Tibial nerve (tissue), 4 donors: ENCODE data around the gene NT5DC2. TPM values are rescaled to one million over a fixed set of nuclear protein-coding genes. Genes with fewer than 3 reads are reported as not detected.

ENCODE experiments used
- DNase-seq, 2 donors: peaks; one replicate each; pipeline ENCODE4 v3.0.0-alpha.2; 2019; ENCODE audit warnings: low spot score in 2 of 2
- H3K27ac ChIP-seq, 4 donors: fragments of 200-600 bp; sonication (generic) in 3 of 4; one replicate each; pipeline ENCODE4 v1.5.1; 2017 to 2019; ENCODE audit warnings: mild to moderate bottlenecking in 1 of 4
- H3K27me3 ChIP-seq, 2 donors: fragments of 200-600 bp; sonication (generic) in 1 of 2; one replicate each; pipeline versions ENCODE4 v1.5.1 to v1.6.0; 2017 to 2019
- H3K36me3 ChIP-seq, 3 donors: fragments of 200-600 bp; sonication (generic); one replicate each; pipeline ENCODE4 v1.5.1; 2018 to 2019
- H3K4me1 ChIP-seq, 4 donors: fragments of 200-600 bp; sonication (generic) in 3 of 4; one replicate each; pipeline ENCODE4 v1.5.1; 2017 to 2019
- H3K4me3 ChIP-seq, 4 donors: fragments of 200-600 bp; sonication (generic) in 3 of 4; one replicate each; pipeline ENCODE4 v1.5.1; 2017 to 2019; ENCODE audit warnings: mild to moderate bottlenecking in 1 of 4, moderate library complexity in 1 of 4
- H3K9me3 ChIP-seq, 4 donors: fragments of 200-600 bp; sonication (generic) in 3 of 4; one replicate each; pipeline ENCODE4 v1.5.1; 2017 to 2019
- CTCF ChIP-seq, 5 experiments: fragments of 200-600 bp in 3 of 5; fragments of 450-650 bp in 2 of 5; sonication (generic) in 3 of 5; IDR thresholded peaks; one replicate each; pipeline ENCODE4 v1.5.1; 2016 to 2019; ENCODE audit warnings: antibody characterized with exemption in 5 of 5, mild to moderate bottlenecking in 3 of 5, moderate library complexity in 2 of 5
- EP300 ChIP-seq, 2 donors: sonication (generic); formaldehyde crosslinking; IDR thresholded peaks; one replicate each; pipeline ENCODE4 v1.6.1; 2017; ENCODE audit warnings: antibody characterized with exemption in 2 of 2, mild to moderate bottlenecking in 1 of 2
- POLR2A ChIP-seq, 2 donors: fragments of 450-650 bp; IDR thresholded peaks; one replicate each; pipeline ENCODE4 v1.6.1; 2017; ENCODE audit warnings: antibody characterized with exemption in 2 of 2, mild to moderate bottlenecking in 2 of 2, moderate library complexity in 2 of 2
- WGBS, 2 donors: methylation state at CpG; one replicate each; pipeline ENCODE4 v1.1.5; 2018; 5-methylcytosine and 5-hydroxymethylcytosine counted together
- total RNA-seq, 4 donors: library from RNA; depleted of rRNA; stranded (reverse); fragments of >200 nt; gene quantifications; one replicate each; pipeline ENCODE4 v1.1.0, GENCODE V29; 2016

Gene NT5DC2
- total RNA-seq, 4 donors from 2014 or later, result 71.1 to 133 (median 94.2) TPM

- TF ChIP-seq CTCF (IDR thresholded peaks at IDR 0.05), result no peak
- no peak for TF ChIP-seq POLR2A (IDR thresholded peaks at IDR 0.05)
- TF ChIP-seq EP300 (IDR thresholded peaks at IDR 0.05), result no peak
- 79 to 92% methylated on average over 7 of the region's 7 CpGs for WGBS, 2 donors
- no peaks in the 10 kb centered on the region for H3K9me3 ChIP-seq
- peak overlapping the region in 2 of 4 donors; percentile 12 to 71 for H3K27ac ChIP-seq
- no peaks in the 10 kb centered on the region for H3K27me3 ChIP-seq
- H3K4me3 ChIP-seq, result no peak overlapping the region
- peaks cover 9 to 60% (median 36%) of the 10 kb centered on the region in 3 donors for H3K36me3 ChIP-seq
- peaks cover 0 to 88% (median 18%) of the 10 kb centered on the region in 4 donors for H3K4me1 ChIP-seq
- peak in 1 of 2 donors; percentile 30 for DNase-seq
Observed at GRCh38 chr3:52493232-52494017, 40.2 kb downstream of the NT5DC2 start.

GRCh38 chr3:52492059-52492458 is 41.6 kb downstream of the NT5DC2 start:
- no peak for DNase-seq
- Histone ChIP-seq H3K36me3 (peaks cover 9 to 74% (median 44%) of the 10 kb centered on the region in 3 donors), H3K4me1 (peaks cover 0 to 82% (median 18%) of the 10 kb centered on the region in 4 donors), H3K27ac (peak overlapping the region in 3 of 4 donors; percentile 47 to 67 (median 65)), H3K4me3 (no peak overlapping the region), H3K9me3 (no peaks in the 10 kb centered on the region), H3K27me3 (no peaks in the 10 kb centered on the region)
- no peak for TF ChIP-seq CTCF (IDR thresholded peaks at IDR 0.05)
- no peak for TF ChIP-seq EP300 (IDR thresholded peaks at IDR 0.05)
- TF ChIP-seq POLR2A (IDR thresholded peaks at IDR 0.05), result no peak
- 87% methylated on average over 18 of the region's 21 CpGs for WGBS, 2 donors

- Histone ChIP-seq H3K4me1 (peaks cover 0 to 75% (median 14%) of the 10 kb centered on the region in 4 donors), H3K36me3 (peaks cover 9 to 84% (median 44%) of the 10 kb centered on the region in 3 donors), H3K4me3 (no peak overlapping the region), H3K27me3 (no peaks in the 10 kb centered on the region), H3K9me3 (no peaks in the 10 kb centered on the region), H3K27ac (peak overlapping the region in 3 of 4 donors; percentile 47 to 71 (median 65))
- DNase-seq, result no peak
- no peak for TF ChIP-seq POLR2A (IDR thresholded peaks at IDR 0.05)
- peak in 1 of 2 donors; percentile 40 for TF ChIP-seq EP300 (IDR thresholded peaks at IDR 0.05)
- 72 to 82% methylated on average over 18 to 21 of the region's 23 CpGs for WGBS, 2 donors
Observed at GRCh38 chr3:52490939-52491526, 42.6 kb downstream of the NT5DC2 start.

- TF ChIP-seq POLR2A (IDR thresholded peaks at IDR 0.05), result no peak
- TF ChIP-seq CTCF (IDR thresholded peaks at IDR 0.05), result no peak
- TF ChIP-seq EP300 (IDR thresholded peaks at IDR 0.05), result no peak
- 73 to 83% methylated on average over 20 of the region's 22 CpGs for WGBS, 2 donors
- no peaks in the 10 kb centered on the region for H3K27me3 ChIP-seq
- no peaks in the 10 kb centered on the region for H3K9me3 ChIP-seq
- no peak overlapping the region for H3K4me3 ChIP-seq
- peaks cover 9 to 92% (median 44%) of the 10 kb centered on the region in 3 donors for H3K36me3 ChIP-seq
- H3K27ac ChIP-seq, result peak overlapping the region in 3 of 4 donors; percentile 47 to 65 (median 52)
- peaks cover 0 to 75% (median 13%) of the 10 kb centered on the region in 4 donors for H3K4me1 ChIP-seq
- DNase-seq, result no peak
Observed at GRCh38 chr3:52490035-52490938, 43.4 kb downstream of the NT5DC2 start.

- Histone ChIP-seq H3K36me3 (peaks cover 9 to 94% (median 44%) of the 10 kb centered on the region in 3 donors), H3K27ac (peak overlapping the region in 3 of 4 donors; percentile 47 to 65 (median 52)), H3K4me1 (peaks cover 0 to 75% (median 19%) of the 10 kb centered on the region in 4 donors), H3K4me3 (no peak overlapping the region), H3K27me3 (no peaks in the 10 kb centered on the region), H3K9me3 (no peaks in the 10 kb centered on the region)
- TF ChIP-seq POLR2A (IDR thresholded peaks at IDR 0.05), result no peak
- TF ChIP-seq EP300 (IDR thresholded peaks at IDR 0.05), result no peak
- TF ChIP-seq CTCF (IDR thresholded peaks at IDR 0.05), result no peak
- 88 to 90% methylated on average over 5 to 6 of the region's 18 CpGs for WGBS, 2 donors
- no peak for DNase-seq
Observed at GRCh38 chr3:52489453-52489852, 44.2 kb downstream of the NT5DC2 start.
